ENCODE data around the gene ELFN2. TPM values are rescaled to one million over a fixed set of nuclear protein-coding genes. Genes with fewer than 3 reads are reported as not detected.

Gene ELFN2
- total and polyA plus RNA-seq, 2 experiments from 2014 or later: 0.48 to 1.1 TPM

GRCh38 chr22:37412495-37413250 lies 14.6 kb downstream of the ELFN2 start:
- Histone ChIP-seq H3K4me2 (ENCODE audit: unreplicated experiment) (no peak overlapping the region), H3K27ac (no peak overlapping the region), H3K9ac (no peak overlapping the region), H3K79me2 (ENCODE audit: insufficient read depth) (no peaks in the 10 kb centered on the region), H3K36me3 (ENCODE audit: low read depth) (no peaks in the 10 kb centered on the region), H4K20me1 (ENCODE audit: insufficient read depth) (no peaks in the 10 kb centered on the region), H3K4me1 (ENCODE audit: insufficient read depth) (no peaks in the 10 kb centered on the region), H3K27me3 (replicated peaks; ENCODE audit: insufficient read depth) (no peaks in the 10 kb centered on the region), H3F3A (ENCODE audit: insufficient read depth) (no peaks in the 10 kb centered on the region), H2AFZ (no peak overlapping the region), H3K4me3 (no peak overlapping the region), H3K9me3 (ENCODE audit: low read depth) (no peaks in the 10 kb centered on the region), H3K9me2 (ENCODE audit: insufficient read depth) (no peaks in the 10 kb centered on the region)
- 81 to 82% methylated on average over 15 to 16 of the region's 16 CpGs for WGBS, 2 experiments (ENCODE audit: low coverage in 1 of 2, low lambda C conversion rate in 2 of 2, missing lambda C conversion rate in 2 of 2)
- no peak for TF ChIP-seq EZH2 (IDR thresholded peaks at IDR 0.05; ENCODE audit: insufficient read depth, poor library complexity, severe bottlenecking)
- TF ChIP-seq EZH2phosphoT487 (IDR thresholded peaks at IDR 0.05; ENCODE audit: insufficient read depth, low read depth): no peak
- no peak for DNase-seq
- in situ Hi-C loops (cut with MboI): no loop called here

GRCh38 chr22:37411655-37412054 lies 15.6 kb downstream of the ELFN2 start:
- in situ Hi-C loops (cut with MboI): no loop called here
- no peak overlapping the region for H3K4me3 ChIP-seq
- H3K4me2 ChIP-seq (ENCODE audit: unreplicated experiment): no peak overlapping the region
- no peak overlapping the region for H2AFZ ChIP-seq
- H3K9me3 ChIP-seq (ENCODE audit: low read depth): no peaks in the 10 kb centered on the region
- H3F3A ChIP-seq (ENCODE audit: insufficient read depth): no peaks in the 10 kb centered on the region
- no peaks in the 10 kb centered on the region for H3K4me1 ChIP-seq (ENCODE audit: insufficient read depth)
- no peak overlapping the region for H3K27ac ChIP-seq
- H3K9ac ChIP-seq: no peak overlapping the region
- WGBS, 2 experiments (ENCODE audit: low coverage in 1 of 2, low lambda C conversion rate in 2 of 2, missing lambda C conversion rate in 2 of 2): 71 to 84% methylated on average over 4 of the region's 4 CpGs
- H3K27me3 ChIP-seq (replicated peaks; ENCODE audit: insufficient read depth): no peaks in the 10 kb centered on the region
- H3K36me3 ChIP-seq (ENCODE audit: low read depth): no peaks in the 10 kb centered on the region
- DNase-seq: no peak
- H3K79me2 ChIP-seq (ENCODE audit: insufficient read depth): no peaks in the 10 kb centered on the region
- H4K20me1 ChIP-seq (ENCODE audit: insufficient read depth): no peaks in the 10 kb centered on the region
- H3K9me2 ChIP-seq (ENCODE audit: insufficient read depth): no peaks in the 10 kb centered on the region
- TF ChIP-seq EZH2 (IDR thresholded peaks at IDR 0.05; ENCODE audit: insufficient read depth, poor library complexity, severe bottlenecking) (no peak), EZH2phosphoT487 (IDR thresholded peaks at IDR 0.05; ENCODE audit: insufficient read depth, low read depth) (no peak)

- no peaks in the 10 kb centered on the region for H3K4me1 ChIP-seq (ENCODE audit: insufficient read depth)
- no peak overlapping the region for H3K4me2 ChIP-seq (ENCODE audit: unreplicated experiment)
- H3K9ac ChIP-seq: no peak overlapping the region
- H3K27ac ChIP-seq: no peak overlapping the region
- 64 to 70% methylated on average over 25 to 31 of the region's 32 CpGs for WGBS, 2 experiments (ENCODE audit: low coverage in 1 of 2, low lambda C conversion rate in 2 of 2, missing lambda C conversion rate in 2 of 2)
- no peaks in the 10 kb centered on the region for H3K79me2 ChIP-seq (ENCODE audit: insufficient read depth)
- H3K9me2 ChIP-seq (ENCODE audit: insufficient read depth): no peaks in the 10 kb centered on the region
- no peaks in the 10 kb centered on the region for H3K36me3 ChIP-seq (ENCODE audit: low read depth)
- H4K20me1 ChIP-seq (ENCODE audit: insufficient read depth): no peaks in the 10 kb centered on the region
- no peaks in the 10 kb centered on the region for H3K9me3 ChIP-seq (ENCODE audit: low read depth)
- no peak overlapping the region for H3K4me3 ChIP-seq
- TF ChIP-seq EZH2 (IDR thresholded peaks at IDR 0.05; ENCODE audit: insufficient read depth, poor library complexity, severe bottlenecking): no peak
- no peak for TF ChIP-seq EZH2phosphoT487 (IDR thresholded peaks at IDR 0.05; ENCODE audit: insufficient read depth, low read depth)
- in situ Hi-C loops (cut with MboI): no loop called here
- H2AFZ ChIP-seq: no peak overlapping the region
- H3F3A ChIP-seq (ENCODE audit: insufficient read depth): no peaks in the 10 kb centered on the region
- no peak for DNase-seq
- no peaks in the 10 kb centered on the region for H3K27me3 ChIP-seq (replicated peaks; ENCODE audit: insufficient read depth)
Measured at GRCh38 chr22:37410174-37411055, 16.9 kb downstream of the ELFN2 start.

GRCh38 chr22:37409459-37410050 lies 17.7 kb downstream of the ELFN2 start:
- H3K4me2 ChIP-seq (ENCODE audit: unreplicated experiment): no peak overlapping the region
- WGBS, 2 experiments (ENCODE audit: low coverage in 1 of 2, low lambda C conversion rate in 2 of 2, missing lambda C conversion rate in 2 of 2): 75 to 78% methylated on average over 13 of the region's 13 CpGs
- no peaks in the 10 kb centered on the region for H3K9me2 ChIP-seq (ENCODE audit: insufficient read depth)
- H3K36me3 ChIP-seq (ENCODE audit: low read depth): no peaks in the 10 kb centered on the region
- H3K4me1 ChIP-seq (ENCODE audit: insufficient read depth): no peaks in the 10 kb centered on the region
- H4K20me1 ChIP-seq (ENCODE audit: insufficient read depth): no peaks in the 10 kb centered on the region
- no peaks in the 10 kb centered on the region for H3K27me3 ChIP-seq (replicated peaks; ENCODE audit: insufficient read depth)
- no peak for DNase-seq
- H3K9ac ChIP-seq: no peak overlapping the region
- no peak overlapping the region for H3K27ac ChIP-seq
- no peaks in the 10 kb centered on the region for H3F3A ChIP-seq (ENCODE audit: insufficient read depth)
- no peak overlapping the region for H2AFZ ChIP-seq
- no peak overlapping the region for H3K4me3 ChIP-seq
- no peaks in the 10 kb centered on the region for H3K79me2 ChIP-seq (ENCODE audit: insufficient read depth)
- in situ Hi-C loops (cut with MboI): no loop called here
- H3K9me3 ChIP-seq (ENCODE audit: low read depth): no peaks in the 10 kb centered on the region
- TF ChIP-seq EZH2 (IDR thresholded peaks at IDR 0.05; ENCODE audit: insufficient read depth, poor library complexity, severe bottlenecking) (no peak), EZH2phosphoT487 (IDR thresholded peaks at IDR 0.05; ENCODE audit: insufficient read depth, low read depth) (no peak)

All from GM23248 (cell line).